Epithelial cell of proximal tubule (primary cell): ENCODE measurements around the gene ANXA3. TPM values are rescaled to one million over a fixed set of nuclear protein-coding genes. Genes with fewer than 3 reads are reported as not detected.

ENCODE experiments used
- DNase-seq: peaks from one replicate; pipeline ENCODE4 v3.0.0-alpha.2; 2011; ENCODE audit warnings: low read depth
- H3K4me3 ChIP-seq: 2 replicates; pipeline ENCODE4 v1.5.1; 2011; ENCODE audit warnings: low read depth, mild to moderate bottlenecking, low read length
- CTCF ChIP-seq: conservative IDR thresholded peaks from 2 replicates; pipeline ENCODE4 v1.5.1; 2012; ENCODE audit warnings: low read depth, mild to moderate bottlenecking, low read length
- total RNA-seq: library from RNA; depleted of rRNA; stranded (reverse); fragments of >200 nt; gene quantifications from 2 replicates; pipeline ENCODE4 v1.2.3, GENCODE V29; 2015

The ANXA3 gene
- total RNA-seq, 1 donor from 2014 or later = 354 TPM

GRCh38 chr4:78621395-78621794, 69.8 kb downstream of the ANXA3 start:
- H3K4me3 ChIP-seq = no peak overlapping the region
- TF ChIP-seq CTCF = no peak
- no peak for DNase-seq

GRCh38 chr4:78622253-78622979, 70.8 kb downstream of the ANXA3 start:
- H3K4me3 ChIP-seq = no peak overlapping the region
- DNase-seq = peak; percentile 87
- no peak for TF ChIP-seq CTCF

DNA sequence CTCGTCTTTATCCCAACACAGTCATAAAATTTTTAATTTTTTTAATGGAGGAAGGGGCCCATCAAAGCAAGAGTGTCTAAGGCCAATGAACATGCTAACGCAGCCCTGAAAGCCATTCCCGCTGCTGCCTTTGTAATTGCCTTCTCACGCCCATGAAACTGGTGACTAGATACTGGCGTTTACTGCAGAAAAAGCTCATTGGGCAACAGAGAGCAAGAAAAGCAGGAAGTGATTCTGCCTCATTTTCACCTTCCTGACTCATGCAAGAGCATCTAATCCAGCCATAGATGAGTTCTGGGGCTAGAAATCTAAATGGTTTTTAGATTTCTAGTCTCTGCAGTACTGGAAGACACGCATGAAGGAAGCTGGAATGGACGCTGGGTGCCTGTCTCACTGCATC, 72.5 kb downstream of the ANXA3 start:
- no peak for DNase-seq
- H3K4me3 ChIP-seq = no peak overlapping the region
- TF ChIP-seq CTCF = no peak

DNA sequence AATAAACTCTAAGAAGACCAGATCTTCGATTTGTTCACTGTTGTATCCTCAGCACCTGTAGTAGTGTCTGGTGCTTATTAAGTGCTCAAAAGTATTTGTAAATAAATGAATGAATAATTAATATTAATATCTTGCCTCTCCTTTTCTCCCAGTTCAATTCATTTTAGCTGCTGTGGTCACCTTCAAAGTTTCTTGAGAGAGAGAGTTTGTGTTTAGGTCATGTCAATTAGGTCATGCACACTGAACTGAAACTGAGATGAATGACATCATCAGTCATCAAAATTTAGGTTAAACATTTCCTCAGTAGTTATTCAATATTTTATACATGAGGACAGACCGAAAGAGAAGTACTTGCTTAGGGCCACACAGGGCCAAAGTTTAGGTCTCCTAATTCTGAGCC, 73.5 kb downstream of the ANXA3 start:
- TF ChIP-seq CTCF = no peak
- DNase-seq = no peak

GRCh38 chr4:78627046-78627965, 75.7 kb downstream of the ANXA3 start:
- no peak for TF ChIP-seq CTCF
- H3K4me3 ChIP-seq = no peak overlapping the region
- DNase-seq = peak; percentile 94

More for the DNA sequence above, 73.5 kb downstream of the ANXA3 start:
- no peak overlapping the region for H3K4me3 ChIP-seq

- no peak overlapping the region for H3K4me3 ChIP-seq
- DNase-seq = no peak
- TF ChIP-seq CTCF = no peak
Observed at GRCh38 chr4:78627966-78628678, 76.6 kb downstream of the ANXA3 start.
